HL-60 (cell line): Measurements from ENCODE around the gene SLC25A21.

Experiments used
- CTCF ChIP-seq: IDR thresholded peaks from one replicate; pipeline ENCODE4 v1.5.1; 2011; ENCODE audit warnings: low read length, control low read depth, inconsistent platforms; ENCODE audit not compliant: insufficient read depth
- GABPA ChIP-seq: IDR thresholded peaks from 2 replicates; pipeline ENCODE4 v1.6.1; 2012; ENCODE audit warnings: low read depth

DNA sequence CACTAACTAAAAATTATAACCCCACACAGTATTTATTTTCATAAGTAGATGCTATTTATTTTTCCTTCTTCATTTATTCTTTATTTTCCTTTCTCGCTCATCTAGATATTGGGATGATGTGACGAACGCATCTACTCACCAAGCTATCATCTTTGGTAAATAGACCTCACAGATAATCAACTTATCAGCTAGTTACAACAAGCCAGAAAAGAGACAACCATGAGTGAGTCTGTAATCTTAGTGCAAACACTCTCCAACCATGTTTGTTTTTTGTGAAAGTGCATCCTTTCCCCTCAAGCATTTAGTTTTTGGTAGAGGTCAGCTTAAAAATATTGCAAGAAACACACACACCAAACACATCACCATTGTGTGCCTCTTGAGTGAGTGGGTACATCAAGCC lies 84.9 kb downstream of the SLC25A21 start:
- TF ChIP-seq CTCF: no peak
- no peak for TF ChIP-seq GABPA
